Activated CD8-positive, alpha-beta memory T cell treated with anti-CD3 and anti-CD28 coated beads for 36 hours (primary cell): ENCODE measurements around the gene SART3. TPM values are rescaled to one million over a fixed set of nuclear protein-coding genes. Genes with fewer than 3 reads are reported as not detected.
"Not testable (repeated sequence)": the region's sequence is repeated elsewhere in the genome, so short reads cannot be mapped to it uniquely, and the experiment has no call there.

ENCODE experiments used
- CTCF ChIA-PET: fragments of 350-600 bp; sonication (Branson Sonifier 250); formaldehyde crosslinking; loops from one replicate; lab custom pipeline; 2021; ENCODE audit warnings: antibody characterized with exemption; lab: Charles Lee
- POLR2A ChIA-PET: fragments of 350-600 bp; sonication (Branson Sonifier 250); formaldehyde crosslinking; loops from one replicate; lab custom pipeline; 2021; ENCODE audit warnings: antibody characterized with exemption; lab: Charles Lee
- total RNA-seq, 2 experiments: library from RNA; stranded (reverse); gene quantifications; one replicate each; pipeline ENCODE4 v1.2.3, GENCODE V29; 2021

SART3 gene
- total RNA-seq, 2 experiments from 2014 or later = 88.1 to 89.0 TPM

- ChIA-PET CTCF (interaction anchor here (0.7 to 8.4 kb wide), 4 partner anchors 9 to 270 kb away, joined by 3 to 129 read pairs (median 11); partner anchors contain the start of gene SART3), POLR2A (interaction anchor here (1.0 to 2.3 kb wide), 6 partner anchors 9 to 66 kb away, joined by 3 to 16 read pairs (median 6); partner anchors contain the start of gene SELPLG)
Measured at GRCh38 chr12:108568338-108569154, 7.6 kb upstream of the SART3 start.

DNA sequence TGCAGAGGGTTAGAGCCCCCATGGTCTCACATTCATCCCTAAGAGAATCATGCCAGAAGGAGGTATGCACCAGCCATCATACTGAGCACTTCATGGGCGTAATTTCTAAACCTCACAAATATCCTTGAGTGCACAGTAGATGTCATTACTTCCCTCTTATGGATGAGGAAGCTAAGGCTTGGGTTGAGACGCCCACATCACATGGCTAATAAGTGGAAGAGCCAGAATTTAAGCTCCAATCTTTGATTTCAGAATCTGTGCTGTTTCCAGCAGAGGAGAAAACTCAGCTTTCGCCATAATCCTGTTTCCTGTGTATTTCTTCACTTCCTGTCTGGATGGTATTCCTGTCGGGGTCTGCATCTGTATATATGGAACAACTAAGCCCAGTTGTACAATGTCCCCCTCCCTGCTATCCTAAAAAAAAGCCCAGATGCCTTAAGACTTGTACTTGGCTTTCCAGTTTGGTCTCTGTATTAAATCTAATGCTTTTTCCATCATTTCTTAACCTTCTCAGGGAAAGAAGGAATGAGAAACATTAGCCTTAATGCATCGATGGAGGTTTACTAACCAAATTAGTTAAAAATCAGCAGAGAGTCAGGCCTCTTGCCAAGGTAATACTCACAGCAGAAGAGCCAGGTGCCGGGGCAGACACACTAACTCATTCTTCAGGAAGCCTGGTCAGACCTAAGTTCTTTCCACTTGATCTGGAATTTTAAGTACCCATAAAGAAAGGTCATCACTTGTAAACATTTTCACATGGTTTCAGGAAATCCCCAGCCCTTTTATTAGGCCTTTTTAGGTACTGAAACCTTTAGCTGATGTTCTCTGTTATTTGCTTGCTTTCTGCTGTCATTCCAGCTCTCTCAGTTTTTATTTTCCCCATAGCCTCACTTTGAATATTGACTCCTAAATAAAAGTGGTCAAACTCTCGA is 6.7 kb upstream of the SART3 start:
- ChIA-PET POLR2A (interaction anchor here (1.0 to 2.3 kb wide), 5 partner anchors 8 to 66 kb away, joined by 3 to 16 read pairs (median 5); partner anchors contain the start of gene SELPLG), CTCF (interaction anchor here (1.1 to 8.4 kb wide), 4 partner anchors 8 to 68 kb away, joined by 5 to 129 read pairs (median 11); partner anchors contain the start of gene SART3)

- ChIA-PET CTCF (interaction anchor here (1.4 to 8.4 kb wide), 2 partner anchors 53 to 98 kb away, joined by 4 to 129 read pairs; no protein-coding TSS in a partner anchor), POLR2A (interaction anchor here (1.0 kb wide), 1 partner anchor 51 kb away, joined by 6 read pairs; no protein-coding TSS in a partner anchor)
Measured at GRCh38 chr12:108566452-108566851, 5.5 kb upstream of the SART3 start.

GRCh38 chr12:108565976-108566375 is 5.0 kb upstream of the SART3 start:
- CTCF ChIA-PET = interaction anchor here (0.6 to 8.4 kb wide), 3 partner anchors 53 to 98 kb away, joined by 4 to 129 read pairs (median 4); no protein-coding TSS in a partner anchor
- POLR2A ChIA-PET = interaction anchor here (0.5 to 1.0 kb wide), 3 partner anchors 51 to 68 kb away, joined by 5 to 8 read pairs (median 6); partner anchors contain the start of gene SELPLG

- CTCF ChIA-PET = interaction anchor here (1.9 to 8.4 kb wide), 2 partner anchors 54 to 70 kb away, joined by 10 to 129 read pairs; no protein-coding TSS in a partner anchor
- POLR2A ChIA-PET = interaction anchor here (1.2 kb wide), 1 partner anchor 53 kb away, joined by 4 read pairs; no protein-coding TSS in a partner anchor
Measured at GRCh38 chr12:108565146-108565545, 4.2 kb upstream of the SART3 start.

GRCh38 chr12:108564724-108565123 is 3.8 kb upstream of the SART3 start:
- CTCF ChIA-PET = interaction anchor here (0.9 to 8.4 kb wide), 5 partner anchors 54 to 238 kb away, joined by 3 to 129 read pairs (median 10); no protein-coding TSS in a partner anchor
- POLR2A ChIA-PET = interaction anchor here (1.2 kb wide), 1 partner anchor 53 kb away, joined by 4 read pairs; no protein-coding TSS in a partner anchor

- ChIA-PET CTCF (interaction anchor here (0.6 to 8.4 kb wide), 6 partner anchors 12 to 239 kb away, joined by 3 to 129 read pairs (median 6); no protein-coding TSS in a partner anchor), POLR2A (interaction anchor here (0.6 to 1.2 kb wide), 3 partner anchors 54 to 293 kb away, joined by 3 to 4 read pairs (median 3); partner anchors contain the start of gene SSH1)
Measured at GRCh38 chr12:108563804-108564151, 2.8 kb upstream of the SART3 start.

DNA sequence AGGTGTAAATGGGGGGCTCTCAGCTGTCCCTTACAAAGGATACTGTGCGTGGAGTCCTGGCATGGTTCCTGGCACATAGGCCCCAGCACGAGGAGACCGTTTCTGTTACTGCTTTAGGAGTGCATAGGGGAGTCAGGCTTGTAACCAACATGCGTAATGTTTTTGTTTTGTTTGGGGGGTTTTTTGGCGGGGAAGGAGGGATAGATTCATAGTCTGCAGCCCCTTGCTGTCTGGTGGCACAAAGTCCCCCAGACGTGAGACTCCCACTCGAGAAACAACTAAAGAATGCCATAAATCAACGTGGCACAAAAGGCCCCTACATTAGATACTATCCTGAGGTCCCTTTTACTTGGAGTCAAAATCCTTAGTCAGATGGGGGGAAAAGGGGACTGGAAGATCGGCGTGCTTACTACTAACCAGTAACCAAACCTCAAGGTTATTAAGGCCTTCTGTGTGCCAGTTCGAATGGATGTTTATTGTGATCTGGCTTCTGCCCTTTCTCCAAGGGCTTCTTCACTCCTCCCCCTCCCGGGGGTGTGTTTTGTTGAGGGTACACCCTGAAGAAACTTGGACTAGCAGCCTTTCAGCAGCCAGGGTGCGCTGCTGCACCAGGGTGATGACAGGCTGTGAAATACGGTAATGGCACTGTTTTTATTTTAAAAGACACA is 2.3 kb upstream of the SART3 start:
- POLR2A ChIA-PET = interaction anchor here (0.6 to 5.4 kb wide), 5 partner anchors 10 to 294 kb away, joined by 3 to 65 read pairs (median 10); partner anchors contain the start of genes SELPLG and SSH1

DNA sequence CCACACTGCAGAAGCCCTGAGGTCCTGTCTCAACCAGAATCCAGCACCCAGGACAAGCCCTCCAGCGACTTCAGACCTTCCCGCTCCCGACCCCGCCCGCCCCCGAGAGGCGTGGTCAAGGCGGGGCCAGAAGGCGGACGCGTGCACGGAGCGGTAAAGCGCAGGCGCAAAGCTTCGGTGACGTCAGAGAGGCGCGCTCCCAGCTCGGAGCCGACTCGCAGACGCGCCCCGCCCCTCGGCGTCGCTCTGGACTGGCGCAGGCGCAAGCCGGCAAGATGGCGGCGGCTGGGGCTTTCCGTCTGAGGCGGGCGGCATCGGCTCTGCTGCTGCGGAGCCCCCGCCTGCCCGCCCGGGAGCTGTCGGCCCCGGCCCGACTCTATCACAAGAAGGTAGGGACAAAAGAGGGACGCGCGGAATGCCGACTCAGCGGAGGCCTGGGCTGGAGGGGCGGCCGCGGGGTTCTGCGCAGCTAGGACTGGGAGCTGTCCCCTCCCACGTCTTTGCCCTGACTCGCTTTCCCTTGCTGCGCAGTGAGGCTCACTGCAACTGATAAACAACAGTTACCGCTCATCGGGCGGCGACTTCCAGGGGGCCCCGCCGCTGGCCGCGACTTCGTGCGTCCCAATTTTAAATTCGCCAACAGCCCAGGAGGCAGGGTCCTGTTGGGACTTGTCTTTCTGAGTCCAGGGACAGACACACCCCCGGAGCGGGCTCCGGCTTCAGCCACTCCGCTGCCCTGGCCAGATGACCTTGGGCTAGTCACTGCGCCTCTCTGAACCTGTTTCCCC is 1.6 kb upstream of the SART3 start, which contains the start of gene ISCU:
Gene ISCU, plus strand, starts transcription at position 249 of the 788 bp plus-strand sequence. Its CDS starts 27 bp downstream, at position 276.
- ChIA-PET POLR2A (interaction anchor here (0.5 to 5.4 kb wide), 8 partner anchors 10 to 295 kb away, joined by 3 to 65 read pairs (median 6); partner anchors contain the start of genes SELPLG and SSH1), CTCF (interaction anchor here (0.6 to 5.2 kb wide), 7 partner anchors 55 to 242 kb away, joined by 3 to 50 read pairs (median 4); partner anchors contain the start of gene SELPLG)

More for the DNA sequence above, 2.3 kb upstream of the SART3 start:
- CTCF ChIA-PET = interaction anchor here (1.2 to 8.4 kb wide), 7 partner anchors 54 to 241 kb away, joined by 3 to 129 read pairs (median 10); partner anchors contain the start of gene SELPLG

GRCh38 chr12:108561852-108562347 is 927 bp upstream of the SART3 start:
- CTCF ChIA-PET = interaction anchor here (0.6 to 5.2 kb wide), 8 partner anchors 55 to 242 kb away, joined by 3 to 50 read pairs (median 4); partner anchors contain the start of gene SELPLG
- POLR2A ChIA-PET = interaction anchor here (0.7 to 5.4 kb wide), 8 partner anchors 11 to 296 kb away, joined by 3 to 65 read pairs (median 6); partner anchors contain the start of genes SELPLG and SSH1

GRCh38 chr12:108560321-108560721 is 652 bp downstream of the SART3 start:
- CTCF ChIA-PET = interaction anchor here (0.9 to 5.2 kb wide), 10 partner anchors 8 to 278 kb away, joined by 3 to 50 read pairs (median 4); partner anchors contain the start of gene SELPLG
- POLR2A ChIA-PET = interaction anchor here (0.7 to 5.4 kb wide), 8 partner anchors 8 to 533 kb away, joined by 3 to 65 read pairs (median 4); partner anchors contain the start of genes ALKBH2, SELPLG and SSH1

DNA sequence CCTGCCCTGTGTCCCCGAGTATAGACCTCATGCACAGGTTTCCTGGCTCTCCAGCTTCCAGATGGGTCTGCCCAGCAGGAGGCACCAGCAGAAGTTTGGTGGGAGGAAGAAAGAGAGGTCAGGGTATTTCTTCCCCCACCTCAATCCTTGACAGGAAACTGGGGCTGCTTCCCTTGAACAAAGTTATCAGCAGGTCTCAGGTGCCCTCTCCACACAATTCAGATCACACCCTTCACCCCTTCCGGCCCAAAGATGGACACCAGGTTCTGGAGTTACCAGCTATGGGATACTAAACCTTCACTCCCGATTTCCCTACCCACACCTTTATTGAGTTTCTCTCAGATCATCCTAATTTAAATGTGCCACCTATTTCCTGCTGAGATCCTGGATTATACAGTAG is 1.2 kb downstream of the SART3 start:
- POLR2A ChIA-PET = interaction anchor here (1.5 to 5.4 kb wide), 4 partner anchors 9 to 74 kb away, joined by 3 to 65 read pairs (median 8); partner anchors contain the start of gene SELPLG
- CTCF ChIA-PET = interaction anchor here (0.7 to 5.2 kb wide), 10 partner anchors 9 to 279 kb away, joined by 3 to 50 read pairs (median 4); no protein-coding TSS in a partner anchor

- ChIA-PET POLR2A (interaction anchor here (0.6 to 5.4 kb wide), 6 partner anchors 10 to 74 kb away, joined by 3 to 65 read pairs (median 4); partner anchors contain the start of gene SELPLG), CTCF (interaction anchor here (0.7 to 5.2 kb wide), 10 partner anchors 9 to 279 kb away, joined by 3 to 50 read pairs (median 5); no protein-coding TSS in a partner anchor)
Measured at GRCh38 chr12:108559007-108559655, 1.8 kb downstream of the SART3 start.

GRCh38 chr12:108555383-108555782 is 5.6 kb downstream of the SART3 start:
- CTCF ChIA-PET, POLR2A ChIA-PET: not testable (repeated sequence)

GRCh38 chr12:108553799-108554198 is 7.2 kb downstream of the SART3 start:
- ChIA-PET POLR2A (no interaction called here), CTCF (no interaction called here)
